HEK293 (cell line): ENCODE data around the gene AAK1.
"Not testable (repeated sequence)": the region's sequence is repeated elsewhere in the genome, so short reads cannot be mapped to it uniquely, and the experiment has no call there.

Experiments
- CTCF ChIA-PET: fragments of 350-600 bp; formaldehyde crosslinking; extraction: SDS; loops from one replicate; lab custom pipeline; 2021; ENCODE audit warnings: antibody characterized with exemption; lab: Yijun Ruan, JAX
- POLR2A ChIA-PET: fragments of 300-600 bp; formaldehyde crosslinking; extraction: SDS; loops from one replicate; lab custom pipeline; 2020; ENCODE audit warnings: antibody characterized with exemption, inconsistent platforms; lab: Yijun Ruan, JAX
- H3K27ac ChIP-seq: fragments of 200-500 bp; sonication (Bioruptor generic); 2 replicates; pipeline ENCODE4 v1.5.1; 2014; ENCODE audit warnings: low read depth, low read length, control low read depth, inconsistent platforms; ENCODE audit errors: extremely low read depth
- H3K36me3 ChIP-seq, 2 experiments: fragments of 200-500 bp in 1 of 2; sonication (Bioruptor generic) in 1 of 2; 1 replicate in 1 of 2; 2 replicates in 1 of 2; pipeline ENCODE4 v1.5.1; 2014 to 2017; ENCODE audit warnings: inconsistent platforms in 2 of 2, low read length in 2 of 2; ENCODE audit not compliant: control insufficient read depth in 2 of 2, insufficient read depth in 1 of 2
- H3K4me1 ChIP-seq: fragments of 200-500 bp; sonication (Bioruptor generic); 2 replicates; pipeline ENCODE4 v1.5.1; 2014; ENCODE audit warnings: mild to moderate bottlenecking, low read length, inconsistent platforms; ENCODE audit not compliant: control insufficient read depth, insufficient read depth
- H3K4me3 ChIP-seq: 2 replicates; pipeline ENCODE4 v1.5.1; 2011; ENCODE audit warnings: low read depth, mild to moderate bottlenecking, control low read depth, low read length, moderate library complexity
- H3K9me3 ChIP-seq: fragments of 200-500 bp; sonication (Bioruptor generic); 2 replicates; pipeline ENCODE4 v1.5.1; 2014; ENCODE audit warnings: low read depth, low read length, inconsistent platforms; ENCODE audit not compliant: control insufficient read depth, insufficient read depth
- HOXC10 ChIP-seq: sonication (generic); formaldehyde crosslinking; IDR thresholded peaks from 2 replicates; pipeline ENCODE4 v1.8.1; 2023; ENCODE audit warnings: mild to moderate bottlenecking, missing genetic modification reagents
- MEIS1 ChIP-seq: sonication (generic); formaldehyde crosslinking; IDR thresholded peaks from 2 replicates; pipeline ENCODE4 v1.8.1; 2022; ENCODE audit warnings: missing genetic modification reagents, mild to moderate bottlenecking, borderline replicate concordance
- SCRT2 ChIP-seq: fragments of 450-650 bp; formaldehyde crosslinking; IDR thresholded peaks from 2 replicates; pipeline ENCODE4 v1.5.1; 2016; ENCODE audit warnings: missing biosample characterization, missing genetic modification characterization
- SETDB1 ChIP-seq: IDR thresholded peaks from one replicate; pipeline ENCODE4 v1.6.1; 2017; ENCODE audit warnings: mild to moderate bottlenecking, low read length, moderate library complexity, mixed read lengths; ENCODE audit not compliant: insufficient read length
- SP3 ChIP-seq: fragments of 450-650 bp; formaldehyde crosslinking; IDR thresholded peaks from 2 replicates; pipeline ENCODE4 v1.5.1; 2016; ENCODE audit warnings: missing biosample characterization, missing genetic modification characterization
- ZBTB10 ChIP-seq: fragments of 450-650 bp; formaldehyde crosslinking; IDR thresholded peaks from 2 replicates; pipeline ENCODE4 v1.5.1; 2016; ENCODE audit warnings: missing biosample characterization, missing genetic modification characterization
- ZBTB26 ChIP-seq: fragments of 450-650 bp; formaldehyde crosslinking; optimal IDR thresholded peaks from 2 replicates; pipeline ENCODE3; 2016; ENCODE audit warnings: missing biosample characterization, mild to moderate bottlenecking, missing genetic modification characterization
- ZBTB6 ChIP-seq: fragments of 450-650 bp; formaldehyde crosslinking; IDR thresholded peaks from 2 replicates; pipeline ENCODE4 v1.5.1; 2017; ENCODE audit warnings: missing biosample characterization, missing genetic modification characterization
- ZFHX2 ChIP-seq: fragments of 450-650 bp; formaldehyde crosslinking; conservative IDR thresholded peaks from 2 replicates; pipeline ENCODE4 v1.5.1; 2016; ENCODE audit warnings: missing biosample characterization, missing genetic modification characterization
- ZFP41 ChIP-seq: fragments of 450-650 bp; formaldehyde crosslinking; IDR thresholded peaks from 2 replicates; pipeline ENCODE4 v1.5.1; 2016; ENCODE audit warnings: missing biosample characterization, missing genetic modification characterization, borderline replicate concordance
- ZNF146 ChIP-seq: fragments of 450-650 bp; formaldehyde crosslinking; IDR thresholded peaks from 2 replicates; pipeline ENCODE4 v1.5.1; 2016; ENCODE audit warnings: missing biosample characterization, missing genetic modification characterization
- ZNF311 ChIP-seq: fragments of 450-650 bp; formaldehyde crosslinking; IDR thresholded peaks from 2 replicates; pipeline ENCODE4 v1.5.1; 2017; ENCODE audit warnings: missing biosample characterization, missing genetic modification characterization, borderline replicate concordance
- ZNF423 ChIP-seq: fragments of 450-650 bp; formaldehyde crosslinking; IDR thresholded peaks from 2 replicates; pipeline ENCODE4 v1.5.1; 2016; ENCODE audit warnings: missing biosample characterization, missing genetic modification characterization
- ZNF548 ChIP-seq: fragments of 450-650 bp; formaldehyde crosslinking; IDR thresholded peaks from 2 replicates; pipeline ENCODE4 v1.5.1; 2016; ENCODE audit warnings: missing biosample characterization, missing genetic modification characterization
- ZNF555 ChIP-seq: fragments of 450-650 bp; formaldehyde crosslinking; conservative IDR thresholded peaks from 2 replicates; pipeline ENCODE4 v1.5.1; 2017; ENCODE audit warnings: missing biosample characterization, mild to moderate bottlenecking, missing genetic modification characterization, inconsistent platforms
- ZNF658 ChIP-seq: fragments of 450-650 bp; formaldehyde crosslinking; IDR thresholded peaks from 2 replicates; pipeline ENCODE4; 2016; ENCODE audit warnings: missing biosample characterization, missing genetic modification characterization
- ZSCAN16 ChIP-seq: fragments of 450-650 bp; formaldehyde crosslinking; IDR thresholded peaks from 2 replicates; pipeline ENCODE4 v1.5.1; 2016; ENCODE audit warnings: missing biosample characterization, missing genetic modification characterization
- ZSCAN18 ChIP-seq: fragments of 450-650 bp; formaldehyde crosslinking; IDR thresholded peaks from 2 replicates; pipeline ENCODE4 v1.5.1; 2016; ENCODE audit warnings: missing biosample characterization, missing genetic modification characterization

Gene AAK1

GRCh38 chr2:69663860-69664259 lies 20.3 kb upstream of the AAK1 start:
- ChIA-PET CTCF (no interaction called here), POLR2A (no interaction called here)

GRCh38 chr2:69662547-69662946 lies 19.0 kb upstream of the AAK1 start:
- H3K36me3 ChIP-seq, H3K4me1 ChIP-seq, H3K27ac ChIP-seq, H3K4me3 ChIP-seq, CTCF ChIA-PET, H3K9me3 ChIP-seq: not testable (repeated sequence)
- POLR2A ChIA-PET, result interaction anchor here (0.7 kb wide), 1 partner anchor 576 kb away, joined by 6 read pairs; no protein-coding TSS in a partner anchor

More at GRCh38 chr2:69663860-69664259, 20.3 kb upstream of the AAK1 start:
- no peaks in the 10 kb centered on the region for H3K36me3 ChIP-seq
- H3K9me3 ChIP-seq, result no peaks in the 10 kb centered on the region
- H3K27ac ChIP-seq, result no peak overlapping the region
- no peak overlapping the region for H3K4me3 ChIP-seq
- TF ChIP-seq ZBTB6 (tag by site-specific recombination) (no peak), ZNF146 (tag by site-specific recombination) (no peak), SETDB1 (peak; percentile 47), ZNF548 (tag by site-specific recombination) (no peak), ZNF423 (tag by site-specific recombination) (no peak)
- 0 out of 2 replicates have a peak, but pooled peaks cover 3% of the 10 kb centered on the region for H3K4me1 ChIP-seq

GRCh38 chr2:69660637-69661036 lies 17.1 kb upstream of the AAK1 start:
- ChIA-PET CTCF (interaction anchor here (0.8 kb wide), 1 partner anchor 10 kb away, joined by 6 read pairs; no protein-coding TSS in a partner anchor), POLR2A (interaction anchor here (1.0 kb wide), 1 partner anchor 28 kb away, joined by 5 read pairs; no protein-coding TSS in a partner anchor)
- H3K36me3 ChIP-seq, result no peaks in the 10 kb centered on the region
- H3K4me1 ChIP-seq, result no peaks in the 10 kb centered on the region
- TF ChIP-seq ZNF311 (no peak), ZFHX2 (tag by site-specific recombination) (no peak), ZSCAN16 (tag by site-specific recombination) (no peak), ZNF555 (no peak)
- no peak overlapping the region for H3K27ac ChIP-seq
- no peak overlapping the region for H3K4me3 ChIP-seq
- H3K9me3 ChIP-seq, result no peaks in the 10 kb centered on the region

GRCh38 chr2:69659941-69660483 lies 16.5 kb upstream of the AAK1 start:
- H3K4me1 ChIP-seq, result no peaks in the 10 kb centered on the region
- no peaks in the 10 kb centered on the region for H3K9me3 ChIP-seq
- H3K4me3 ChIP-seq, result no peak overlapping the region
- TF ChIP-seq ZBTB26 (tag by site-specific recombination), result no peak
- no peak for TF ChIP-seq SP3 (tag by site-specific recombination)
- no peak for TF ChIP-seq ZFP41
- ChIA-PET POLR2A (interaction anchor here (1.0 to 1.3 kb wide), 2 partner anchors 16 to 28 kb away, joined by 3 to 5 read pairs; partner anchors contain the start of gene AAK1), CTCF (interaction anchor here (0.8 kb wide), 2 partner anchors 11 to 23 kb away, joined by 3 to 6 read pairs; no protein-coding TSS in a partner anchor)
- H3K27ac ChIP-seq, result no peak overlapping the region
- H3K36me3 ChIP-seq, result no peaks in the 10 kb centered on the region

- POLR2A ChIA-PET, result interaction anchor here (1.3 kb wide), 1 partner anchor 16 kb away, joined by 3 read pairs; the partner anchor contains the start of gene AAK1
- Histone ChIP-seq H3K4me3 (no peak overlapping the region), H3K27ac (no peak overlapping the region), H3K4me1 (no peaks in the 10 kb centered on the region), H3K36me3 (no peaks in the 10 kb centered on the region), H3K9me3 (no peaks in the 10 kb centered on the region)
- CTCF ChIA-PET, result interaction anchor here (0.8 kb wide), 1 partner anchor 22 kb away, joined by 3 read pairs; no protein-coding TSS in a partner anchor
- TF ChIP-seq ZSCAN18 (tag by site-specific recombination) (no peak), MEIS1 (CRISPR knock-in tag) (no peak), HOXC10 (no peak), ZFHX2 (tag by site-specific recombination) (no peak), ZBTB10 (tag by site-specific recombination) (no peak), SCRT2 (tag by site-specific recombination) (no peak), ZNF658 (no peak)
These were observed 15.8 kb upstream of the AAK1 start for GRCh38 chr2:69659349-69659748.
